ENCODE measurements around the gene SLC11A1. TPM values are rescaled to one million over a fixed set of nuclear protein-coding genes. Genes with fewer than 3 reads are reported as not detected.

Gene SLC11A1
- total RNA-seq, 1 donor from 2014 or later: 6.8 TPM

- DNase-seq: no peak
Observed at GRCh38 chr2:218366621-218367414, 15.3 kb upstream of the SLC11A1 start.

DNA sequence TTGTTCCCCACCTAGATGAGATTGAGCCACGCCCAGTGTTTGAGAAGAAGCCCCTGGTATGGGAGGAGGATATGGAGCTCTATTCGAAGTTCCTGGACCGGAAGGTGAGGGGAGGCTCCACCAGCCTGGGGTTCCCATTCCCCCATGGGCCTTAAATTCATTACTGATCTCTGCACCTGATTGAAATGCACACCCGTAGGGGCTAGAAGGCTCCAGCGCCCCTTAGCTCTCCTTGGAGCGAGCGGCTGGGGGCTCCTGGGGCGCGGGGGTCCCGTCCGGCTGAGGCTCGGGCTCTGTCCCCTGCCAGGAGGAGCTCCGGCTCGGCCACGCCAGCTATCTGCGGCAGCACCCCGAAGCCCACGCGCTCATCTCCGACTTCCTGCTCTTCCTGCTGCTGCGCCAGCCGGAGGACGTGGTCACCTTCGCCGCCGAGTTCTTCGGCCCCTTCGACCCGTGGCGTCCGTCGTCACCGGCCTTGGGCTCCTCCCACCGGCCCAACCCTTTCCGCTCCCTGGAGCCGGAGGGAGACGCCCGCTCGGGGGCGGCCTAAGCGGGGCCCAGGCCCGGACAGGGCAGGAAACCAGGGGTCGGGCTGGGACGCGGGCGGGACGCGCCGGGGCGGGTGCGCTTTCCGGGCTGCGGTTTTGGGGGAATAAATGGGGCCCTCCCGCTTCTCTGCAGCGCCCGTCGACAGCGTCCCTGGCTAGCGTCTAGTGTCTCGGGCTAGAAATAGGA lies 14.5 kb upstream of the SLC11A1 start:
- DNase-seq: peak; percentile 89

- DNase-seq: no peak
Observed at GRCh38 chr2:218368150-218368528, 13.9 kb upstream of the SLC11A1 start.

- DNase-seq: peak; percentile 47
Observed at GRCh38 chr2:218368621-218369153, 13.4 kb upstream of the SLC11A1 start.

DNA sequence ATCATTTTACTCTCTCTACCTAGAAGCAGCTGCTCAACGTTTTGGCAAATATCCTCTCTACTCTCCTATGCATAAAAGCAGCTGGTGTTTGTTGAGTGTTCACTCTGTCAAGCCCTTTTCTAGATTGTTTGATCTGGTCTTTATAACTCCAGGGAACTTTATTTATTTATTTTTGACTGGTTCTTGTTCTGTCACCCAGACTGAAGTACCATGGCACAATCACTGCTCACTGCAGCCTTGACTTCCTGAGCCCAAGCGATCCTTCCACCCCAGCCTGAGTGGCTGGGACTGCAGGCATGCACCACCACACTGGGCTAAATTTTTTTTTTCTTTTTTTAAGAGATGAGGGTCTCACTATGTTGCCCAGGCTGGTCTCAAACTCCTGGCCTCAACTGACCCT lies 12.7 kb upstream of the SLC11A1 start:
- DNase-seq: peak; percentile 46

GRCh38 chr2:218370410-218371063 lies 11.5 kb upstream of the SLC11A1 start:
- no peak for DNase-seq

DNA sequence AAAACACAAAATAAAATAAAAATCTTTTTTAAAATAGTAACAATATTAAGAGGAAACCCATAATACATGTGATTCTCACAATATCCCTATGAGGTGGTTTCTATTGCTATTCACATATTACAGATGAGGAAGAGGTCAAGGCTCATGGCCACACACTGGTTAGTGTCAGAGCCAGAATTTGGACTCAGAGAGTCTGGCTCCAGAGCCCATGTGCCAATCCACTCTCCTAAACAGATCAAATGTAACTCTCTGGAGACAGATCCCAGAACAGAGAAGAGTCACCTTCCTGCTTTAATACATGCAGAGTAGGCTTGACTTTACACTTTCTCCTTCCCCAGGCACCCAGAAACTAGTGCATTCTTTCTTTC lies 10.1 kb upstream of the SLC11A1 start:
- DNase-seq: no peak

- DNase-seq: no peak
Observed at GRCh38 chr2:218374795-218375194, 7.3 kb upstream of the SLC11A1 start.

DNA sequence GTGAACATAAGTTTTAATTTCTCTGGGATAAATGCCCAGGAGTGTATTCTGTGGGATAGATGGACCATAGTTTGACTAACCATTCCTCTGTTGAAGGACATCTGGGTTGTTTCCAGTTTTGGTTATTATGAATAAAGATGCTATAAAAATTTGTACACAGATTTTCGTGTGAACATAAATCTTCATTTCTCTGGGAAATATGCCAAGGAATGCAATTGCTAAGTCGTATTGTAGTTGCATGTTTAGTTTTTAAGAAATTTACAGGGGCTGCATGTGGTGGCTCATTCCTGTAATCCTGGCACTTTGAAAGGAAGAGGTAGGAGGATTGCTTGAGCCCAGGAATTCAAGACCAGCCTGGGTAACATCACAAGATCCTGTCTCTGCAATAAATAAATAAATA lies 6.9 kb upstream of the SLC11A1 start:
- DNase-seq: peak; percentile 64

- no peak for DNase-seq
Observed at GRCh38 chr2:218378053-218378452, 4.0 kb upstream of the SLC11A1 start.

GRCh38 chr2:218382785-218383184 lies 712 bp downstream of the SLC11A1 start:
- DNase-seq: no peak

DNA sequence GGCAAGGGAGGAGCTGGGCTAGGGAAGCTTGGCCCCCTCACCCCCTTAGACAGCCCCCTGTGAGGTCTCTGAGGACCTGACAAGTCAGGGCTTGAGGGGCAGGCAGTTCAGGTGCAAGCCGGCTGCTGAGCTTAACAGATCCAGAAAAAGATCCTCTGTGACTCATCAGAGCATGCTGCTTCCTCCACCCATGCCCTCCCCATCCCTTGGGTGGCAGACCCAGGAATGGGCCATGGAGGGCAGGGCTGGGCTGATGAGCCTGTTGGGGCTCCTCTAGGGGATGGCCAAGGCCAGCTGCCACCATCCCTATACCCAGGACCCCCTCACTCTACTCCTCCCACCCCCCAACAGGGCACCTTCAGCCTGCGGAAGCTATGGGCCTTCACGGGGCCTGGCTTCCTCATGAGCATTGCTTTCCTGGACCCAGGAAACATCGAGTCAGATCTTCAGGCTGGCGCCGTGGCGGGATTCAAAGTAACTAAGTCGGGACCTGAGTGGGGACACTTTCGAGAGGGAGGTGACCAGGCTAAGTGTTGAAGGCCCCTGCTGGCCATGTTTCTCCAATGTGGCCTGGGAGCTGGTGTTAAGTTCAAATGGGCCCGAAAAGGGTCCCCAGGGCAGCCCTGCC lies 1.9 kb downstream of the SLC11A1 start:
- DNase-seq: peak; percentile 55

DNA sequence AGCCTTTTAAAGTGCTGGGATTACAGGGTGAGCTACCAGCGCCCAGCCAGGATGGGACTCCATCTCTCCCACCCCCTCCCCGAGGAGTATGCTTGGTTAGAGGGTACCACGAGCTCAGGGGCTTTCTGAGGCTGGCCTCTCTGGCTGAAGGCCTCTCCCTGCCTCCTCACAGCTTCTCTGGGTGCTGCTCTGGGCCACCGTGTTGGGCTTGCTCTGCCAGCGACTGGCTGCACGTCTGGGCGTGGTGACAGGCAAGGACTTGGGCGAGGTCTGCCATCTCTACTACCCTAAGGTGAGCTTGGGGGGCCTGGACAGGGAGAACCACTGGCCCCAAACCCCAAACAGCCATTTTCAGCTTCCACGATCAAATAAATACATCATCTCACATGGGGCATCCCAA lies 2.9 kb downstream of the SLC11A1 start:
- no peak for DNase-seq

- DNase-seq: no peak
Observed at GRCh38 chr2:218386505-218387368, 4.7 kb downstream of the SLC11A1 start.

DNA sequence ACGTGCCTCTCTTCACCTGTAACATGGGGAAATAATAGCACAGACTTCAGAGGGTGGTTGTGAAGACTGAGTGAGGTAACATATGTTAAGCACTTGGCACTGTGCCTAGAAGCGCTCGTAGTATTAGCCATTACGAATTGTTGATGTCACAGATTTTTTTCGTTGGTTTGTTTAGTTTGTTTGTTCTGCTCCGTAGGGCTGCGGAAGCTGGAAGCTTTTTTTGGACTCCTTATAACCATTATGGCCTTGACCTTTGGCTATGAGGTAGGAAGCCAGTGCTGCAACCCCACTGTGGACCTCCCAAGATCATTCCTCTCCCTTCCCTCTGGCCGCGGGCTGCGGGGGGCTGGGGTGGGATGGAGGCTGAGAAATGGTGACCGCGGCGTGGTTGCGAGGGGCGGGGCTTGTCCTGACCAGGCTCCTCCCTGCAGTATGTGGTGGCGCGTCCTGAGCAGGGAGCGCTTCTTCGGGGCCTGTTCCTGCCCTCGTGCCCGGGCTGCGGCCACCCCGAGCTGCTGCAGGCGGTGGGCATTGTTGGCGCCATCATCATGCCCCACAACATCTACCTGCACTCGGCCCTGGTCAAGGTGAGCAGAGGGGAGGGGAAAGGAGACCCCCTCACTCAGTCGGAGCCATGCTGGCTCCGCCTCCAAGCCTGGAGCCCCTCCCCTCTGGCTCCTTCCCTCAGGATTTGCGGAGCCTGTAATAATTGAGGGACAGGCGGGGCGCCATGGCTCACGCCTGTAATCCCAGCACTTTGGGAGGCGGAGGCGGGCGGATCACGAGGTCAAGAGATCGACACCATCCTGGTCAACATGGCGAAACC lies 5.5 kb downstream of the SLC11A1 start:
- DNase-seq: peak; percentile 90

DNA sequence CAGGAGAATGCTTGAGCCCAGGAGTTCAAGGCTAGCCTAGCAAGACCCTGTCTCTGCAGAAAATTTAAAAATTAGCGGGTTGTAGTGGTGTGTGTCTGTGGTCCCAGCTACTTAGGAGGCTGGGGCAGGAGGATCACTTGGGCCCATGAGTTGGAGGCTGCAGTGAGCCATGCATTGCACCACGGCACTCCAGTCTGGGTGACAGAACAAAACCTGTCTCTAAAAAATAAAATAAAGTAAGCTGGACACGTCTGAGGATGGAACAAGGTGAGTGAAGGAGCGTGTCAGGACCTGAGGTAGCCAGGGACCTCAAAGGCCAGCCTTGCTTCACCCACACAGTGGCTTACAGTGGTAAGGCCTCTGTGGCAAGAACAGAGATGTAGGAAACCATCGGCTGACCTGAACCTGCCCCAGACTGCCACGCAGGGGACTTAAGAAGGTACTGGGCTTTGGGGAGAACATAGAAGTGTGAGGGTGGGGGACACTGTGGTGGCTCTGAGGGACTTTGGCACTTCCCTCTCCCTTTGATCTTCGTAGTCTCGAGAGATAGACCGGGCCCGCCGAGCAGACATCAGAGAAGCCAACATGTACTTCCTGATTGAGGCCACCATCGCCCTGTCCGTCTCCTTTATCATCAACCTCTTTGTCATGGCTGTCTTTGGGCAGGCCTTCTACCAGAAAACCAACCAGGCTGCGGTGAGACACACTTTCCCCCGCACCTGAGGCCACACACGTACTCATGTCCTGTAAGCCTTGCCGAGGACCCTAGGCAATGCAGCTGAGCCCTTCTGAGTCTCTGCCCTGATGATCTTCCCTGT lies 7.5 kb downstream of the SLC11A1 start:
- DNase-seq: no peak

DNA sequence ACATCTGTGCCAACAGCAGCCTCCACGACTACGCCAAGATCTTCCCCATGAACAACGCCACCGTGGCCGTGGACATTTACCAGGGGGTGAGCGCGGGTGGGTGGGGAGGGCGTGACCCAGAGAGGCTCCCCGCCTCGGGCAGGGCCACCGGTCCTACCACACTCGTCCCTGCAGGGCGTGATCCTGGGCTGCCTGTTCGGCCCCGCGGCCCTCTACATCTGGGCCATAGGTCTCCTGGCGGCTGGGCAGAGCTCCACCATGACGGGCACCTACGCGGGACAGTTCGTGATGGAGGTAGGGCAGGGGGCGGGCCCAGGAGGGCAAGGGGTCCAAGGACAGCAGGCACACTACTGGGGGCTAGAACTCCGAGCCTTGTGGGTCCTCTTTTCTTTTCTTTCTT lies 9.1 kb downstream of the SLC11A1 start:
- no peak for DNase-seq

DNA sequence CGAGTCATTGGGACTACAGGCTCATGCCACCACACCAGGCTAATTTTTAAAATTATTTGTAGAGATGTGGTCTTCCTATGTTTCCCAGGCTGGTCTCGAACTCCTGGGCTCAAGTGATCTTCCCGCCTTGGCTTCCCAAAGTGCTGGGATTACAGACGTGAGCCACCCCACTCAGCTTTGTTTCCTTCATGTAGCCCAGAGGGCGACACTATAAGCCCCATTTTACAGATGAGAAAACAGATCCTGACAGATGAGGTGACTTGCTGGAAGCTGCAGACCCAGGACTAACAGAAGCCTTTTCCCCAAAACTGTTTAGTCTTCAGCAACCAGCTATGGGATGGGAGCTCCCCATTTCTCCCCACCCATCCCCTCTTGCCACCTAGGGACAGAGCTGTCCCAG lies 10.4 kb downstream of the SLC11A1 start:
- DNase-seq: no peak

DNA sequence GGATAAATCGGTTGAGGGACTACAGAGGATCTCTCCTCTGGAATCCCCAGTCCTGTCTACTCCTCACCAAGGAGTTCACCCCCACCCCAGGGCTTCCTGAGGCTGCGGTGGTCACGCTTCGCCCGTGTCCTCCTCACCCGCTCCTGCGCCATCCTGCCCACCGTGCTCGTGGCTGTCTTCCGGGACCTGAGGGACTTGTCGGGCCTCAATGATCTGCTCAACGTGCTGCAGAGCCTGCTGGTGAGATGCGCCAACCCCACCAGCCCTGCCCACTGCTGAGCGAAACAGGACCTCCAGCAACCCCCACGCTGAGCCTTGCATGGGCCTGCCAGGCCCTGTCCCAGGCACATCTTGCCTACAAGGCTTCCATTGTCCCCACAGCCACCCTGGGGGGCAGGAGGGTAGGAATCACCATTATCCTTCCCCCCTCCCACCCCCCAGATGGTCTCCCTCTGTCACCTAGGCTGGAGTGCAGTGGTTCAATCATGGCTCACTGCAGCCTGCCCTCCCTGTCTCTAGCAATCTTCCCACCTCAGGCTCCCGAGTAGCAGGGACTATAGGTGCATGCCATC lies 10.9 kb downstream of the SLC11A1 start:
- DNase-seq: no peak
